Lung microvascular endothelial cell (primary cell): Measurements from ENCODE around the gene C11orf24. TPM values are rescaled to one million over a fixed set of nuclear protein-coding genes. Genes with fewer than 3 reads are reported as not detected.

Source experiments
- total RNA-seq: library from RNA; depleted of rRNA; stranded (reverse); fragments of >200 nt; gene quantifications from 2 replicates; pipeline ENCODE4 v1.2.1, GENCODE V29; 2014

Gene C11orf24
- total RNA-seq, 1 donor from 2014 or later, result 5.0 TPM

Other genes starting within 250 kb of the C11orf24 start
- 106 and 107 TPM in 2 replicates for gene NDUFS8, start 241.3 kb downstream of the C11orf24 start, total RNA-seq
- 41.8 and 52.0 TPM in 2 replicates for gene TCIRG1, start 232.9 kb downstream of the C11orf24 start, total RNA-seq
- gene CHKA, start 150.6 kb downstream of the C11orf24 start, total RNA-seq, result 19.6 and 25.4 TPM in 2 replicates
- 15.7 and 25.0 TPM in 2 replicates for gene KMT5B, start 58.7 kb downstream of the C11orf24 start, total RNA-seq
- gene LRP5, start 40.6 kb upstream of the C11orf24 start, total RNA-seq, result 57.3 and 101 TPM in 2 replicates
- gene PPP6R3, start 188.8 kb upstream of the C11orf24 start, total RNA-seq, result 95.9 and 133 TPM in 2 replicates